ENCODE results near the gene GLYATL1B. TPM values are rescaled to one million over a fixed set of nuclear protein-coding genes. Genes with fewer than 3 reads are reported as not detected.

The GLYATL1B gene
- total RNA-seq, 4 donors from 2014 or later = not detected

- no peak for TF ChIP-seq CTCF (IDR thresholded peaks at IDR 0.05; ENCODE audit: low read depth)
These were observed 7.7 kb upstream of the GLYATL1B start for GRCh38 chr11:59078435-59078834.

GRCh38 chr11:59079086-59079485, 7.0 kb upstream of the GLYATL1B start:
- no peak for TF ChIP-seq CTCF (IDR thresholded peaks at IDR 0.05; ENCODE audit: low read depth)

GRCh38 chr11:59088162-59088561, 2.1 kb downstream of the GLYATL1B start:
- no peak for TF ChIP-seq CTCF (IDR thresholded peaks at IDR 0.05; ENCODE audit: low read depth)

GRCh38 chr11:59097113-59097708, 11.1 kb downstream of the GLYATL1B start:
- no peak for TF ChIP-seq CTCF (IDR thresholded peaks at IDR 0.05; ENCODE audit: low read depth)

- TF ChIP-seq CTCF (IDR thresholded peaks at IDR 0.05; ENCODE audit: low read depth) = no peak
These were observed 16.2 kb downstream of the GLYATL1B start for GRCh38 chr11:59102259-59102765.

- no peak for TF ChIP-seq CTCF (IDR thresholded peaks at IDR 0.05; ENCODE audit: low read depth)
These were observed 20.5 kb downstream of the GLYATL1B start, which contains the start of gene FAM111B for GRCh38 chr11:59106363-59107336. FAM111B (plus strand) TSS chr11:59107237; CDS start chr11:59109626, 2,389 bp downstream.

- no peak for TF ChIP-seq CTCF (IDR thresholded peaks at IDR 0.05; ENCODE audit: low read depth)
These were observed 26.4 kb downstream of the GLYATL1B start for GRCh38 chr11:59112494-59112893.

Data from subcutaneous adipose tissue (tissue), 4 donors.